Upper lobe of left lung (tissue), 4 donors: Measurements from ENCODE around the gene ZNF496.

ENCODE experiments used
- POLR2AphosphoS5 ChIP-seq, 2 donors: sonication (generic); formaldehyde crosslinking; IDR thresholded peaks; one replicate each; pipeline ENCODE4 v1.5.1; 2017; ENCODE audit warnings: antibody characterized with exemption in 2 of 2
- TF ChIP-seq, protein P1 (sequence below), 6 experiments: fragments of 450-650 bp in 4 of 6; fragments of 200-600 bp in 2 of 6; sonication (generic) in 2 of 6; IDR thresholded peaks; one replicate each; pipeline ENCODE4 v1.5.1; 2016 to 2019; ENCODE audit warnings: antibody characterized with exemption in 6 of 6

DNA sequence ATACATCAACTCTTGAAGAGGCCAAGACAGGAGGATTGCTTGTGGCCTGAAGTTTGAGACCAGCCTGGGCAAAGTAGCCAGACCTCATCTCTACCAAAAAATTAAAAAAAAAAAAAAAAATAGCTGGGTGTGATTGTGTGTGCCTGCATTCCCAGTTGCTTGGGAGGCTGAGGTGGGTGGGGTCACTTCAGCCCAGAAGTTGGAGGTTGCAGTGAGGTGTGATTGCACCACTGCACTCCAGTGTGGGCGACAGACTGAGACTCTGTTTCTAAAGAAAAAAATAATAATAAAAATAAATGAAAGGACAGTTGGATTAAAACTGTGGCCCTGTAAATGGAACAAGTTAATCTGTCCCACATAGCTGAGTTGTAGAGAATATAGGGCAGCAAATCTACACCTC is 18.9 kb upstream of the ZNF496 start:
- TF ChIP-seq POLR2AphosphoS5 (IDR thresholded peaks at IDR 0.05): no peak
- TF ChIP-seq, protein P1, sequence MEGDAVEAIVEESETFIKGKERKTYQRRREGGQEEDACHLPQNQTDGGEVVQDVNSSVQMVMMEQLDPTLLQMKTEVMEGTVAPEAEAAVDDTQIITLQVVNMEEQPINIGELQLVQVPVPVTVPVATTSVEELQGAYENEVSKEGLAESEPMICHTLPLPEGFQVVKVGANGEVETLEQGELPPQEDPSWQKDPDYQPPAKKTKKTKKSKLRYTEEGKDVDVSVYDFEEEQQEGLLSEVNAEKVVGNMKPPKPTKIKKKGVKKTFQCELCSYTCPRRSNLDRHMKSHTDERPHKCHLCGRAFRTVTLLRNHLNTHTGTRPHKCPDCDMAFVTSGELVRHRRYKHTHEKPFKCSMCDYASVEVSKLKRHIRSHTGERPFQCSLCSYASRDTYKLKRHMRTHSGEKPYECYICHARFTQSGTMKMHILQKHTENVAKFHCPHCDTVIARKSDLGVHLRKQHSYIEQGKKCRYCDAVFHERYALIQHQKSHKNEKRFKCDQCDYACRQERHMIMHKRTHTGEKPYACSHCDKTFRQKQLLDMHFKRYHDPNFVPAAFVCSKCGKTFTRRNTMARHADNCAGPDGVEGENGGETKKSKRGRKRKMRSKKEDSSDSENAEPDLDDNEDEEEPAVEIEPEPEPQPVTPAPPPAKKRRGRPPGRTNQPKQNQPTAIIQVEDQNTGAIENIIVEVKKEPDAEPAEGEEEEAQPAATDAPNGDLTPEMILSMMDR (IDR thresholded peaks at IDR 0.05): no peak
